SU-DHL-6 (cell line): Measurements from ENCODE around the gene PIK3R1.

Experiments
- H2AFZ ChIP-seq: fragments of 200-600 bp; sonication (generic); 2 replicates; pipeline ENCODE4 v1.6.1; 2014; ENCODE audit warnings: low read depth, mild to moderate bottlenecking, moderate library complexity, mixed read lengths, antibody characterized with exemption, low read length; ENCODE audit not compliant: severe bottlenecking
- H3F3A ChIP-seq: fragments of 200-600 bp; shearing (Covaris generic); 2 replicates; pipeline ENCODE4 v1.6.0; 2016; ENCODE audit warnings: antibody characterized with exemption, mild to moderate bottlenecking; ENCODE audit not compliant: insufficient read depth
- H3K27ac ChIP-seq: fragments of 200-600 bp; sonication (generic); 2 replicates; pipeline ENCODE4 v1.5.1; 2016; ENCODE audit warnings: low read depth, mild to moderate bottlenecking, low read length, moderate library complexity, mixed read lengths
- H3K27me3 ChIP-seq: fragments of 200-600 bp; sonication (generic), shearing (Covaris generic); 2 replicates; pipeline ENCODE4 v1.6.0; 2014; ENCODE audit warnings: mild to moderate bottlenecking, low read length
- H3K36me3 ChIP-seq: fragments of 200-600 bp; sonication (generic); 2 replicates; pipeline ENCODE4 v1.6.1; 2014; ENCODE audit warnings: mild to moderate bottlenecking, low read length, mixed read lengths
- H3K4me2 ChIP-seq: fragments of 300-600, 200-600 bp; shearing (Covaris generic), sonication (generic); 2 replicates; pipeline ENCODE4 v1.6.0; 2014; ENCODE audit warnings: low read length, low read depth, mild to moderate bottlenecking; ENCODE audit not compliant: poor library complexity, severe bottlenecking
- H3K4me3 ChIP-seq: fragments of 200-600 bp; sonication (generic); 2 replicates; pipeline ENCODE4 v1.5.1; 2014; ENCODE audit warnings: antibody characterized with exemption, low read length, mild to moderate bottlenecking, mixed read lengths; ENCODE audit not compliant: insufficient read depth, poor library complexity, severe bottlenecking
- H3K79me2 ChIP-seq: fragments of 200-600 bp; sonication (generic); 2 replicates; pipeline ENCODE4 v1.6.1; 2014; ENCODE audit warnings: mild to moderate bottlenecking, low read length, moderate library complexity; ENCODE audit not compliant: insufficient read depth
- H3K9ac ChIP-seq: fragments of 200-600 bp; sonication (generic); 2 replicates; pipeline ENCODE4 v1.7.0; 2014; ENCODE audit warnings: mild to moderate bottlenecking, low read length
- H3K9me2 ChIP-seq: fragments of 200-600 bp; sonication (generic); replicated peaks from 2 replicates; pipeline ENCODE4 v1.6.1; 2014; ENCODE audit warnings: low read length; ENCODE audit not compliant: insufficient read depth
- H3K9me3 ChIP-seq: fragments of 200-600 bp; sonication (generic); 2 replicates; pipeline ENCODE4 v1.6.1; 2014; ENCODE audit warnings: low read length, mixed read lengths; ENCODE audit not compliant: insufficient read depth
- H4K20me1 ChIP-seq: fragments of 200-600 bp; sonication (generic); 2 replicates; pipeline ENCODE4 v1.6.1; 2014; ENCODE audit warnings: low read depth, mild to moderate bottlenecking, antibody characterized with exemption, low read length, moderate library complexity, mixed read lengths
- EZH2phosphoT487 ChIP-seq: fragments of 200-600 bp; sonication (generic), shearing (Covaris generic); conservative IDR thresholded peaks from 2 replicates; pipeline ENCODE4 v1.6.1; 2018; ENCODE audit warnings: mild to moderate bottlenecking, antibody characterized with exemption, low read length, moderate library complexity, mixed read lengths
- TF ChIP-seq, protein P1 (sequence below): fragments of 200-600 bp; sonication (generic); IDR thresholded peaks from one replicate; pipeline ENCODE4 v1.5.1; 2017; ENCODE audit warnings: antibody characterized with exemption, mild to moderate bottlenecking, low read length, moderate library complexity; ENCODE audit not compliant: insufficient read depth, poor library complexity, severe bottlenecking

PIK3R1 gene

DNA sequence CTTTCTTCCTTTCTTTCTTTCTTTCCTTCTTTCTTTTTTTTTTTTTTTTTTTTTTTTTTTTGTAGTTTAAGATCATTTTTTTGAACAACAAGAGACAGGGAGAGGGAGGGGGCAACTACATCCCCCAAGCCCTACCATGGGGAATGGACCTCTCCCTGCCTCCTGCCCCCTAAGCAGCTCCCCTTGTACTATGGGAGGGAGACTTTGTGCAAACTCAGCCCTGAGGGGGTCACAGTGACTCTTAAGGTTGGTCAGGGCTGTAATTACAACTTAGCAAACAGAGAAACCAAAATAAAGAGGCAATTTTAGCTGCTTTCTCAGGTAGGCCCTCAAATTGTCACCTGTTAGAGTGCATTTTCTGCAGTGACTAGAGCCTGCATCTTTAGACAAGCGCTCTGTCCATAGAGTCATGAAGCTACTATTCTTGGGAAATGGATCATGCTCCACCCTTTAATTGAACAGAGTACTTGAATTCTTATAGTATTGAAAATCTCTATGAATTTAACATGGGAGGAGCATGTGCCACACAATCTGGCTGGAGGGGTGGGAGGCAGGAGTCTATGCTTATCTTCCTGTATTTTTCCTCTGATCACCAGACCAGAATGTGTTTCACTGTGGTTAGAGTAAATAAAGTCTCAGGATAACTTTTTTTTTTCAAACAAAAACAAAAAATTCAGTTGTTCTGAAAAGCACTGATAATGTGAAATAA lies 24.3 kb upstream of the PIK3R1 start:
- Histone ChIP-seq H4K20me1 (no peaks in the 10 kb centered on the region), H3K27me3 (no peaks in the 10 kb centered on the region), H3F3A (no peaks in the 10 kb centered on the region), H2AFZ (no peak overlapping the region), H3K27ac (no peak overlapping the region), H3K4me2 (no peak overlapping the region), H3K9ac (no peak overlapping the region), H3K9me3 (no peaks in the 10 kb centered on the region), H3K36me3 (no peaks in the 10 kb centered on the region), H3K79me2 (no peaks in the 10 kb centered on the region), H3K4me3 (no peak overlapping the region), H3K9me2 (no peaks in the 10 kb centered on the region)
- no peak for TF ChIP-seq EZH2phosphoT487
- TF ChIP-seq, protein P1, sequence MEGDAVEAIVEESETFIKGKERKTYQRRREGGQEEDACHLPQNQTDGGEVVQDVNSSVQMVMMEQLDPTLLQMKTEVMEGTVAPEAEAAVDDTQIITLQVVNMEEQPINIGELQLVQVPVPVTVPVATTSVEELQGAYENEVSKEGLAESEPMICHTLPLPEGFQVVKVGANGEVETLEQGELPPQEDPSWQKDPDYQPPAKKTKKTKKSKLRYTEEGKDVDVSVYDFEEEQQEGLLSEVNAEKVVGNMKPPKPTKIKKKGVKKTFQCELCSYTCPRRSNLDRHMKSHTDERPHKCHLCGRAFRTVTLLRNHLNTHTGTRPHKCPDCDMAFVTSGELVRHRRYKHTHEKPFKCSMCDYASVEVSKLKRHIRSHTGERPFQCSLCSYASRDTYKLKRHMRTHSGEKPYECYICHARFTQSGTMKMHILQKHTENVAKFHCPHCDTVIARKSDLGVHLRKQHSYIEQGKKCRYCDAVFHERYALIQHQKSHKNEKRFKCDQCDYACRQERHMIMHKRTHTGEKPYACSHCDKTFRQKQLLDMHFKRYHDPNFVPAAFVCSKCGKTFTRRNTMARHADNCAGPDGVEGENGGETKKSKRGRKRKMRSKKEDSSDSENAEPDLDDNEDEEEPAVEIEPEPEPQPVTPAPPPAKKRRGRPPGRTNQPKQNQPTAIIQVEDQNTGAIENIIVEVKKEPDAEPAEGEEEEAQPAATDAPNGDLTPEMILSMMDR, result no peak

DNA sequence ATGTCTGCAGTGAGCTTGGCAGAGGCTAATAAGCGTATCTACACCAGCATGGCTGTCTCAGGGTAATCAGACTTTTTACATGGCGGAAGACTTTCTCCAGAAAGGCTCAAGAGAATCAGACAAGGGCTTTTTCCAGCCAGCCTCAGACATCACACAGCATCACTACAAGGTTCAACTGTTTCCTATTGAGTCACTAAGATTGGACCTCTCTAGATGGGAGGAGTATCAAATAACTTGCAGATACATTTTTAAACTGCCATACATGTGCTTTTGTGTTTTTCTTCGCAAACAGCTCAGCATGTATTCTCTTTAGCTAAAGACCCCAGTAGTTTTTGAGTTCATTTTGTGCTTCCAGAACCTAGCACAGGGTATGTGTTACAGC lies 22.9 kb upstream of the PIK3R1 start:
- Histone ChIP-seq H2AFZ (no peak overlapping the region), H3F3A (no peaks in the 10 kb centered on the region), H3K79me2 (no peaks in the 10 kb centered on the region), H3K9me2 (no peaks in the 10 kb centered on the region), H3K4me2 (no peak overlapping the region), H3K4me3 (no peak overlapping the region), H3K9ac (no peak overlapping the region), H4K20me1 (no peaks in the 10 kb centered on the region), H3K36me3 (no peaks in the 10 kb centered on the region), H3K9me3 (no peaks in the 10 kb centered on the region), H3K27ac (no peak overlapping the region), H3K27me3 (no peaks in the 10 kb centered on the region)
- no peak for TF ChIP-seq EZH2phosphoT487
- TF ChIP-seq, protein P1, result no peak

DNA sequence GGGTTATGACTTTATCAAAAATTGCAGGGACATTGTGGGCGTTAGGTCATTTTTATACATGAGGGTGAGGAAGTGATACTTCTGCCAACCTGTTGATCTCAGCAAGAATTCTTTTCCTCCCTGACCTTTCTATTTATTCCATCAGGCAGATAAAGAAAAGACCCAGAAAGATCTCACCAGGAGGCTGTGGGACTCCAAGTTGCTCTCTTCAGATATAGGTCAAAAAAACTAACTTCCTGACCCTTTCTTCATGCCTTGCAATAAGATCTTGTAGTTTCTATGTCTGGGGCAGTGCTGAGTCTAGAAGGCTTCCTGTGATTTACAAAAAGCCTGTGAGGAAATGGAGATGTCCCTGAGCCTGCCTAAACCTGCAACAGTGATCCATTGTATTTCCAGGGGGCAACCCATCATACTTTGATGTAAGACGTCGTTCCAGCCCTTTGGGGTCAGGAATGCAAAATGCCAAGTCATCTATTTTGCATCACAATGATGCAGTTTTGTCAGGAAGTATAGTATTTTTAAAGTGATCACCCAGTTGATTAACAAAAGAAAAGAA lies 22.0 kb upstream of the PIK3R1 start:
- Histone ChIP-seq H3K9me2 (no peaks in the 10 kb centered on the region), H3F3A (no peaks in the 10 kb centered on the region), H3K4me3 (no peak overlapping the region), H3K27me3 (no peaks in the 10 kb centered on the region), H3K27ac (no peak overlapping the region), H3K79me2 (no peaks in the 10 kb centered on the region), H3K4me2 (no peak overlapping the region), H2AFZ (no peak overlapping the region), H3K9ac (no peak overlapping the region), H3K9me3 (no peaks in the 10 kb centered on the region), H3K36me3 (no peaks in the 10 kb centered on the region), H4K20me1 (no peaks in the 10 kb centered on the region)
- TF ChIP-seq EZH2phosphoT487, result no peak
- TF ChIP-seq, protein P1, result no peak
